Mesothelial cell of epicardium (in vitro differentiated cells): ENCODE data around the gene IQCH. TPM values are rescaled to one million over a fixed set of nuclear protein-coding genes. Genes with fewer than 3 reads are reported as not detected.

Source experiments
- DNase-seq, 2 experiments: peaks; one replicate each; pipeline ENCODE4 v3.0.0; 2021; ENCODE audit warnings: low spot score in 2 of 2; ENCODE audit not compliant: unreplicated experiment in 2 of 2
- H3K27ac Mint-ChIP-seq: 2 replicates; pipeline ENCODE4 v1.8.0; 2021; ENCODE audit warnings: mixed read lengths
- H3K27me3 Mint-ChIP-seq: 2 replicates; pipeline ENCODE4 v1.8.0; 2021; ENCODE audit warnings: low read depth, mixed read lengths
- H3K36me3 Mint-ChIP-seq: 2 replicates; pipeline ENCODE4 v1.8.0; 2021; ENCODE audit warnings: mixed read lengths
- H3K4me1 Mint-ChIP-seq: 2 replicates; pipeline ENCODE4 v1.8.0; 2021; ENCODE audit warnings: mixed read lengths
- H3K4me3 Mint-ChIP-seq: 2 replicates; pipeline ENCODE4 v1.8.0; 2021; ENCODE audit warnings: mild to moderate bottlenecking, moderate library complexity, mixed read lengths
- H3K9me3 Mint-ChIP-seq: 2 replicates; pipeline ENCODE4 v1.8.0; 2021; ENCODE audit warnings: mixed read lengths
- CTCF ChIP-seq: fragments of 200-600 bp; sonication (generic); IDR thresholded peaks from one replicate; pipeline ENCODE4 v1.5.0; 2021; ENCODE audit warnings: antibody characterized with exemption; ENCODE audit not compliant: unreplicated experiment
- total RNA-seq: library from RNA; stranded (reverse); gene quantifications from 3 replicates; pipeline ENCODE4 v1.2.1, GENCODE V29; 2021

Gene IQCH
- total RNA-seq, 1 donor from 2014 or later, result 0.98 TPM

GRCh38 chr15:67406257-67406861 lies 151.8 kb downstream of the IQCH start:
- Mint-ChIP-seq H3K9me3 (no peaks in the 10 kb centered on the region), H3K27me3 (no peaks in the 10 kb centered on the region), H3K27ac (no peak overlapping the region), H3K4me1 (peaks cover 9% of the 10 kb centered on the region), H3K4me3 (no peak overlapping the region), H3K36me3 (no peaks in the 10 kb centered on the region)
- TF ChIP-seq CTCF, result no peak
- DNase-seq, result no peak

GRCh38 chr15:67407786-67408185 lies 153.2 kb downstream of the IQCH start:
- H3K4me3 Mint-ChIP-seq, result no peak overlapping the region
- H3K36me3 Mint-ChIP-seq, result no peaks in the 10 kb centered on the region
- H3K27ac Mint-ChIP-seq, result no peak overlapping the region
- H3K4me1 Mint-ChIP-seq, result peaks cover under 1% of the 10 kb centered on the region
- H3K27me3 Mint-ChIP-seq, result peaks cover 2% of the 10 kb centered on the region
- no peaks in the 10 kb centered on the region for H3K9me3 Mint-ChIP-seq
- TF ChIP-seq CTCF, result no peak
- DNase-seq, result no peak

- no peaks in the 10 kb centered on the region for H3K36me3 Mint-ChIP-seq
- H3K9me3 Mint-ChIP-seq, result no peaks in the 10 kb centered on the region
- no peak overlapping the region for H3K27ac Mint-ChIP-seq
- H3K4me1 Mint-ChIP-seq, result peaks cover 2% of the 10 kb centered on the region
- no peak overlapping the region for H3K4me3 Mint-ChIP-seq
- no peak for DNase-seq
- no peak for TF ChIP-seq CTCF
- peaks cover 2% of the 10 kb centered on the region for H3K27me3 Mint-ChIP-seq
Measured at GRCh38 chr15:67409175-67409574, 154.6 kb downstream of the IQCH start.

GRCh38 chr15:67411486-67411885 lies 156.9 kb downstream of the IQCH start:
- TF ChIP-seq CTCF, result no peak
- Mint-ChIP-seq H3K27me3 (peaks cover 2% of the 10 kb centered on the region), H3K27ac (no peak overlapping the region), H3K4me3 (no peak overlapping the region), H3K36me3 (no peaks in the 10 kb centered on the region), H3K4me1 (peaks cover 8% of the 10 kb centered on the region), H3K9me3 (no peaks in the 10 kb centered on the region)
- DNase-seq, result no peak

- no peak overlapping the region for H3K4me3 Mint-ChIP-seq
Measured at GRCh38 chr15:67413770-67414390, 159.3 kb downstream of the IQCH start.

More at GRCh38 chr15:67413770-67414390, 159.3 kb downstream of the IQCH start:
- TF ChIP-seq CTCF, result no peak
- Mint-ChIP-seq H3K36me3 (no peaks in the 10 kb centered on the region), H3K9me3 (no peaks in the 10 kb centered on the region), H3K27ac (no peak overlapping the region), H3K4me1 (peaks cover 8% of the 10 kb centered on the region), H3K27me3 (peaks cover 2% of the 10 kb centered on the region)
- DNase-seq, result no peak
